ENCODE results near the gene PRKRIP1. TPM values are rescaled to one million over a fixed set of nuclear protein-coding genes. Genes with fewer than 3 reads are reported as not detected.
A peak's percentile ranks its signal among the peaks of the same experiment; 100 is the strongest.

PRKRIP1 gene
- total RNA-seq, 1 donor = 12.4 TPM

- DNase-seq (ENCODE audit: low read depth) = no peak
- H3K4me3 ChIP-seq (ENCODE audit: low read depth, low read length) = no peak overlapping the region
- no peak for TF ChIP-seq CTCF (IDR thresholded peaks at IDR 0.05; ENCODE audit: insufficient read depth, low read length)
These were observed 14.0 kb downstream of the PRKRIP1 start for GRCh38 chr7:102410123-102410522.

DNA sequence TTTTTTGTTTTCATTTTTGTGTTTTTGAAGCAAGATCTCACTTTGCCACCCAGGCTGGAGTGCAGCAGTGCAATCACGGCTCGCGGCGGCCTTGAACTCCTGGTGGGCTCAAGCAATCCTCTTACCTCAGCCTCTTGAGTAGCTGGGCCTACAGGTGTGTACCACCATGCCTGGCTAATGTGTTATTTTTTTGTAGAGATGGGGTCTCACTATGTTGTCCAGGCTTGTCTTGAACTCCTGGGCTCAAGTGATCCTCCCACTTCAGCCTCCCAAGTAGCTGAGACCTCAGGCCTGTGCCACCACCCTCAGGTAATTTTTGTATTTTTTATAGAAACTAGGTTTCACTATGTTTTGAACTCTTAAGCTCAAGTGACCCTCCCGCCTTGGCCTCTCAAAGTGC, 14.8 kb downstream of the PRKRIP1 start:
- no peak overlapping the region for H3K4me3 ChIP-seq (ENCODE audit: low read depth, low read length)
- no peak for TF ChIP-seq CTCF (IDR thresholded peaks at IDR 0.05; ENCODE audit: insufficient read depth, low read length)
- DNase-seq (ENCODE audit: low read depth) = no peak

- H3K4me3 ChIP-seq (ENCODE audit: low read depth, low read length) = no peak overlapping the region
- DNase-seq (ENCODE audit: low read depth) = peak; percentile 35
- peak; percentile 54 for TF ChIP-seq CTCF (IDR thresholded peaks at IDR 0.05; ENCODE audit: insufficient read depth, low read length)
These were observed 16.4 kb downstream of the PRKRIP1 start for GRCh38 chr7:102412548-102412947.

- no peak for TF ChIP-seq CTCF (IDR thresholded peaks at IDR 0.05; ENCODE audit: insufficient read depth, low read length)
- no peak for DNase-seq (ENCODE audit: low read depth)
- no peak overlapping the region for H3K4me3 ChIP-seq (ENCODE audit: low read depth, low read length)
These were observed 16.9 kb downstream of the PRKRIP1 start for GRCh38 chr7:102413091-102413490.

- no peak overlapping the region for H3K4me3 ChIP-seq (ENCODE audit: low read depth, low read length)
- DNase-seq (ENCODE audit: low read depth) = no peak
- no peak for TF ChIP-seq CTCF (IDR thresholded peaks at IDR 0.05; ENCODE audit: insufficient read depth, low read length)
These were observed 17.4 kb downstream of the PRKRIP1 start for GRCh38 chr7:102413611-102414010.

GRCh38 chr7:102415685-102416225, 19.6 kb downstream of the PRKRIP1 start:
- DNase-seq (ENCODE audit: low read depth) = no peak
- no peak overlapping the region for H3K4me3 ChIP-seq (ENCODE audit: low read depth, low read length)
- TF ChIP-seq CTCF (IDR thresholded peaks at IDR 0.05; ENCODE audit: insufficient read depth, low read length) = no peak

GRCh38 chr7:102416406-102416805, 20.2 kb downstream of the PRKRIP1 start:
- no peak for DNase-seq (ENCODE audit: low read depth)
- TF ChIP-seq CTCF (IDR thresholded peaks at IDR 0.05; ENCODE audit: insufficient read depth, low read length) = no peak
- H3K4me3 ChIP-seq (ENCODE audit: low read depth, low read length) = no peak overlapping the region

Measured in fibroblast of the aortic adventitia (primary cell).